K562 (cell line): Measurements from ENCODE around the gene GRM5. TPM values are rescaled to one million over a fixed set of nuclear protein-coding genes. Genes with fewer than 3 reads are reported as not detected.
A peak's percentile ranks its signal among the peaks of the same experiment; 100 is the strongest.

ENCODE experiments used
- ATAC-seq: fragments of 200-7000 bp; cut with Tn5 transposase; 3 replicates; pipeline ENCODE4 v1.9.1; 2020; ENCODE audit warnings: moderate library complexity
- BruUV-seq: library from RNA; stranded (reverse); fragments of 400-500 nt; replicated peaks from 2 replicates; lab custom pipeline; 2021; lab: Mats Ljungman, UMichigan
- CTCF ChIA-PET: fragments of 300-600 bp; formaldehyde crosslinking; extraction: SDS; loops from one replicate; lab custom pipeline; 2021; ENCODE audit warnings: low intra/inter-chr PET ratio; lab: Yijun Ruan, JAX
- POLR2A ChIA-PET: fragments of 300-600, 350-650 bp; sonication (Branson Sonifier 250); formaldehyde crosslinking; extraction: SDS; loops from one replicate; lab custom pipeline; 2021; ENCODE audit warnings: antibody characterized with exemption, inconsistent platforms; lab: Yijun Ruan, JAX
- DNase-seq, 4 experiments: peaks; one replicate each; pipeline versions ENCODE4 v3.0.0 to v3.0.0-alpha.2; 2011 to 2018; ENCODE audit warnings: low spot score in 3 of 4, mixed read lengths in 3 of 4; ENCODE audit errors: extremely low read depth in 1 of 4
- FAIRE-seq: peaks from 2 replicates; lab custom pipeline; 2011; peaks lifted over from hg19 to GRCh38; lab: Jason Lieb, UNC
- H2AFZ ChIP-seq: 2 replicates; pipeline ENCODE4 v1.6.0; 2011; ENCODE audit warnings: low read depth, low read length, control low read depth, inconsistent platforms
- H3K27ac ChIP-seq: fragments of 200-600 bp; 3 replicates; pipeline ENCODE4 v1.8.0; 2011; ENCODE audit warnings: low read depth, mild to moderate bottlenecking, control low read depth, inconsistent platforms, low read length, moderate library complexity, mixed read lengths; ENCODE audit errors: extremely low read depth
- H3K27me3 ChIP-seq, 2 experiments: fragments of 300-600 bp in 1 of 2; 2 replicates in 1 of 2; 3 replicates in 1 of 2; pipeline versions ENCODE4 v1.6.0 to v1.8.0; 2011; ENCODE audit warnings: inconsistent platforms in 2 of 2, low read length in 2 of 2, mild to moderate bottlenecking in 1 of 2, mixed read lengths in 1 of 2, moderate library complexity in 1 of 2; ENCODE audit not compliant: control insufficient read depth in 2 of 2, insufficient read depth in 2 of 2
- H3K36me3 ChIP-seq: fragments of 300-600 bp; 3 replicates; pipeline ENCODE4 v1.8.0; 2011; ENCODE audit warnings: mild to moderate bottlenecking, low read length, inconsistent platforms; ENCODE audit not compliant: control insufficient read depth, insufficient read depth
- H3K4me1 ChIP-seq, 2 experiments: fragments of 200-600 bp in 1 of 2; replicated peaks in 1 of 2; 2 replicates in 1 of 2; 3 replicates in 1 of 2; pipeline versions ENCODE4 v1.5.1 to v1.8.0; 2011; ENCODE audit warnings: inconsistent platforms in 2 of 2, low read length in 2 of 2, mild to moderate bottlenecking in 1 of 2, mixed read lengths in 1 of 2, moderate library complexity in 1 of 2; ENCODE audit not compliant: control insufficient read depth in 2 of 2, insufficient read depth in 2 of 2
- H3K4me2 ChIP-seq: 2 replicates; pipeline ENCODE4 v1.6.1; 2011; ENCODE audit warnings: low read length, control low read depth, inconsistent platforms, mixed read lengths; ENCODE audit not compliant: insufficient read depth
- H3K4me3 ChIP-seq: fragments of 200-600 bp; sonication (generic), shearing (Covaris generic); 2 replicates; pipeline ENCODE4 v1.5.1; 2016; ENCODE audit warnings: control low read depth, inconsistent platforms
- H3K79me2 ChIP-seq: fragments of 200-600 bp; 3 replicates; pipeline ENCODE4 v1.8.0; 2011; ENCODE audit warnings: low read length, inconsistent platforms; ENCODE audit not compliant: control insufficient read depth, insufficient read depth
- H3K9ac ChIP-seq, 2 experiments: 2 replicates each; pipeline versions ENCODE4 v1.6.0 to v1.6.1; 2011; ENCODE audit warnings: low read depth in 2 of 2, low read length in 2 of 2, control low read depth in 1 of 2, inconsistent platforms in 1 of 2, mild to moderate bottlenecking in 1 of 2, mixed read lengths in 1 of 2; ENCODE audit not compliant: insufficient read depth in 1 of 2
- H3K9me1 ChIP-seq: one replicate; pipeline ENCODE4 v1.6.0; 2011; ENCODE audit warnings: inconsistent platforms, mild to moderate bottlenecking, low read length, moderate library complexity; ENCODE audit not compliant: control insufficient read depth, insufficient read depth
- H3K9me3 ChIP-seq: replicated peaks from 2 replicates; pipeline ENCODE4 v1.5.1; 2011; ENCODE audit warnings: low read depth, low read length, inconsistent platforms; ENCODE audit not compliant: control insufficient read depth, insufficient read depth
- H4K20me1 ChIP-seq: replicated peaks from 2 replicates; pipeline ENCODE4 v1.6.1; 2011; ENCODE audit warnings: low read length, inconsistent platforms, mixed read lengths; ENCODE audit not compliant: control insufficient read depth, insufficient read depth
- CXXC5 ChIP-seq: fragments of 250-450 bp; sonication (Bioruptor Pico); IDR thresholded peaks from 2 replicates; pipeline ENCODE4 v1.8.0; 2022; ENCODE audit warnings: inconsistent platforms, mild to moderate bottlenecking, moderate library complexity
- SMARCA5 ChIP-seq: fragments of 450-650 bp; IDR thresholded peaks from 2 replicates; pipeline ENCODE4 v1.6.1; 2016
- ZNF121 ChIP-seq: sonication (generic); formaldehyde crosslinking; conservative IDR thresholded peaks from 2 replicates; pipeline ENCODE4 v1.8.0; 2022; ENCODE audit warnings: missing genetic modification reagents
- ZNF347 ChIP-seq: fragments of 450-650 bp; formaldehyde crosslinking; IDR thresholded peaks from 2 replicates; pipeline ENCODE4 v1.4.0; 2020; ENCODE audit warnings: low read depth, mild to moderate bottlenecking, moderate library complexity
- ZNF77 ChIP-seq: fragments of 250-450 bp; sonication (Bioruptor Pico); IDR thresholded peaks from 2 replicates; pipeline ENCODE4 v1.5.0; 2020
- WGBS: fragments of 100-300 bp; shearing (Covaris generic); methylation state at CpG from one replicate; pipeline ENCODE4 v1.1.6; 2016; ENCODE audit warnings: low coverage, mixed read lengths; ENCODE audit not compliant: insufficient coverage; ENCODE audit errors: missing lambda C conversion rate; 5-methylcytosine and 5-hydroxymethylcytosine counted together
- in situ Hi-C: fragments of 300-500 bp; cut with MboI; formaldehyde crosslinking; loops from 4 replicates; pipeline ENCODE4 v1.15.0; 2018; ENCODE audit warnings: inconsistent platforms, mixed read lengths
- intact Hi-C: fragments of 100-400 bp; cut with micrococcal nuclease; formaldehyde crosslinking; loops from 2 replicates; pipeline ENCODE4 v1.14.2; 2022
- polyA plus RNA-seq, 8 experiments: library from polyadenylated mRNA; depleted of rRNA in 4 of 8; stranded (reverse) in 5 of 8; unstranded in 3 of 8; fragments of >200 nt; fragmentation: Nextera tagmentation in 2 of 8; fragmentation: Illumina TruSeq in 1 of 8; extraction: Ambion mirVana in 2 of 8; extraction: Trizol in 1 of 8; gene quantifications; 2 replicates each; pipeline versions ENCODE4 v1.2.1 to v1.2.3, GENCODE V29; 2011 to 2014; ENCODE audit warnings: inconsistent platforms in 1 of 8, missing spikeins in 1 of 8
- total RNA-seq, 7 experiments: library from RNA; depleted of rRNA in 6 of 7; stranded (reverse); fragments of >200 nt in 6 of 7; fragmentation: Illumina TruSeq in 2 of 7; extraction: Trizol in 2 of 7; gene quantifications; 2 replicates each; pipeline versions ENCODE4 v1.2.1 to v1.2.3, GENCODE V29; 2011 to 2021; ENCODE audit warnings: low replicate concordance in 1 of 7
- TF ChIP-seq, protein P1 (sequence below): IDR thresholded peaks from 2 replicates; pipeline ENCODE4 v1.6.1; 2011; ENCODE audit warnings: borderline replicate concordance, low read depth, mild to moderate bottlenecking, moderate library complexity, low read length; ENCODE audit not compliant: insufficient read depth, poor library complexity, severe bottlenecking
- TF ChIP-seq, protein P2 (sequence below), 2 experiments: fragments of 450-650 bp; formaldehyde crosslinking in 1 of 2; IDR thresholded peaks; 2 replicates each; pipeline versions ENCODE4 v1.4.0 to v1.6.1; 2014 to 2020; ENCODE audit warnings: mild to moderate bottlenecking in 2 of 2, borderline replicate concordance in 1 of 2, low read depth in 1 of 2
- TF ChIP-seq, protein P3 (sequence below), 3 experiments: IDR thresholded peaks in 2 of 3; conservative IDR thresholded peaks in 1 of 3; 2 replicates each; pipeline ENCODE4 v1.5.1; 2011 to 2012; ENCODE audit warnings: low read length in 3 of 3, mild to moderate bottlenecking in 3 of 3, control low read depth in 2 of 3, improper control_type of control experiment in 1 of 3, inconsistent platforms in 1 of 3, low read depth in 1 of 3, mixed read lengths in 1 of 3, moderate library complexity in 1 of 3; ENCODE audit not compliant: insufficient read depth in 2 of 3

Gene GRM5
- total and polyA plus RNA-seq, 9 of the 15 experiments (the other 6 are each of a cell fraction or from before 2014, with no cell fraction given): not detected

DNA sequence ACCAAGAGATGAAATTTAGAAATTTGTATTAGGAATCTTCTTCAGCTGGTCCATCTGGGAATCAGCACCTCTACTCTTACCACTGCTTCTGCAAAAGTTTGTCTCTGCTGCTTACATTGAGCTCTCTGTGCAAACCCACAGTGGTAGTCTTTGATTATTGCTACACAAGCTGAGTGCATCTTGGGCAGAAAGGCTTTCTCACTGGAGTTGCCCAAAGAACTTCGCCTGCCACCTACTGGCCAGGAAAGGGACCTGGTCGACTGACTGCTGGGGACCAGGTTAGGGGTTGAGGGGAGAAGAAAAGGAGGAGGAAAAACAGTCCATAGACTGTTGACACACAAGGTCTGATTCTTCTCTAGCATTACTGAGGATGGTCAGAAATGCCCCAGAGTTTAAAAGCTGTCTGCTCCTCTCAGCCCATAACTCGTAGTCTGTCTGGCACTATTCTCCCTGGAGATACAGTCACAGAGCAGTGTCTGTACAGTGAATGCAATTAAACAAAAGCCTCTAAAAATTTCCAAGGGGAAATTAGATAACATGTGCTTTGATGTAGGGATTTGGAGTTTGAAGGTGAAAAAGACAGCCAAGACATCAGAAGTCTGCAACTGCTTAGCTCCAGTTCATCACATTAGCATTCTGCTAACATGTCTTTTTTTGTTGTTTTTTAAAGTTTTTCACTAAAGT is 513.3 kb downstream of the GRM5 start:
- DNase-seq: peak; percentile 59 to 65 (median 62)
- Histone ChIP-seq H4K20me1 (no peaks in the 10 kb centered on the region), H3K4me1 (no peaks in the 10 kb centered on the region), H3K36me3 (no peaks in the 10 kb centered on the region), H3K4me3 (no peak overlapping the region), H3K4me2 (no peak overlapping the region), H3K79me2 (no peaks in the 10 kb centered on the region), H2AFZ (no peak overlapping the region), H3K27ac (no peak overlapping the region), H3K27me3 (no peaks in the 10 kb centered on the region), H3K9me1 (no peaks in the 10 kb centered on the region), H3K9me3 (no peaks in the 10 kb centered on the region), H3K9ac (no peak overlapping the region)
- ATAC-seq: peak; percentile 96
- POLR2A ChIA-PET: no interaction called here
- CTCF ChIA-PET: interaction anchor here (1.1 kb wide), 1 partner anchor 1200 kb away, joined by 4 read pairs; no protein-coding TSS in a partner anchor
- peak; percentile 88 for FAIRE-seq
- BruUV-seq: no TSS peak
- in situ Hi-C loops (no loop called here), intact Hi-C loops (no loop called here)
- 3% methylated on average over 3 of the region's 3 CpGs for WGBS
- no peak for TF ChIP-seq ZNF121 (CRISPR knock-in tag)
- TF ChIP-seq, protein P1, sequence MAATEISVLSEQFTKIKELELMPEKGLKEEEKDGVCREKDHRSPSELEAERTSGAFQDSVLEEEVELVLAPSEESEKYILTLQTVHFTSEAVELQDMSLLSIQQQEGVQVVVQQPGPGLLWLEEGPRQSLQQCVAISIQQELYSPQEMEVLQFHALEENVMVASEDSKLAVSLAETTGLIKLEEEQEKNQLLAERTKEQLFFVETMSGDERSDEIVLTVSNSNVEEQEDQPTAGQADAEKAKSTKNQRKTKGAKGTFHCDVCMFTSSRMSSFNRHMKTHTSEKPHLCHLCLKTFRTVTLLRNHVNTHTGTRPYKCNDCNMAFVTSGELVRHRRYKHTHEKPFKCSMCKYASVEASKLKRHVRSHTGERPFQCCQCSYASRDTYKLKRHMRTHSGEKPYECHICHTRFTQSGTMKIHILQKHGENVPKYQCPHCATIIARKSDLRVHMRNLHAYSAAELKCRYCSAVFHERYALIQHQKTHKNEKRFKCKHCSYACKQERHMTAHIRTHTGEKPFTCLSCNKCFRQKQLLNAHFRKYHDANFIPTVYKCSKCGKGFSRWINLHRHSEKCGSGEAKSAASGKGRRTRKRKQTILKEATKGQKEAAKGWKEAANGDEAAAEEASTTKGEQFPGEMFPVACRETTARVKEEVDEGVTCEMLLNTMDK: peak; percentile 21
- TF ChIP-seq, protein P2, sequence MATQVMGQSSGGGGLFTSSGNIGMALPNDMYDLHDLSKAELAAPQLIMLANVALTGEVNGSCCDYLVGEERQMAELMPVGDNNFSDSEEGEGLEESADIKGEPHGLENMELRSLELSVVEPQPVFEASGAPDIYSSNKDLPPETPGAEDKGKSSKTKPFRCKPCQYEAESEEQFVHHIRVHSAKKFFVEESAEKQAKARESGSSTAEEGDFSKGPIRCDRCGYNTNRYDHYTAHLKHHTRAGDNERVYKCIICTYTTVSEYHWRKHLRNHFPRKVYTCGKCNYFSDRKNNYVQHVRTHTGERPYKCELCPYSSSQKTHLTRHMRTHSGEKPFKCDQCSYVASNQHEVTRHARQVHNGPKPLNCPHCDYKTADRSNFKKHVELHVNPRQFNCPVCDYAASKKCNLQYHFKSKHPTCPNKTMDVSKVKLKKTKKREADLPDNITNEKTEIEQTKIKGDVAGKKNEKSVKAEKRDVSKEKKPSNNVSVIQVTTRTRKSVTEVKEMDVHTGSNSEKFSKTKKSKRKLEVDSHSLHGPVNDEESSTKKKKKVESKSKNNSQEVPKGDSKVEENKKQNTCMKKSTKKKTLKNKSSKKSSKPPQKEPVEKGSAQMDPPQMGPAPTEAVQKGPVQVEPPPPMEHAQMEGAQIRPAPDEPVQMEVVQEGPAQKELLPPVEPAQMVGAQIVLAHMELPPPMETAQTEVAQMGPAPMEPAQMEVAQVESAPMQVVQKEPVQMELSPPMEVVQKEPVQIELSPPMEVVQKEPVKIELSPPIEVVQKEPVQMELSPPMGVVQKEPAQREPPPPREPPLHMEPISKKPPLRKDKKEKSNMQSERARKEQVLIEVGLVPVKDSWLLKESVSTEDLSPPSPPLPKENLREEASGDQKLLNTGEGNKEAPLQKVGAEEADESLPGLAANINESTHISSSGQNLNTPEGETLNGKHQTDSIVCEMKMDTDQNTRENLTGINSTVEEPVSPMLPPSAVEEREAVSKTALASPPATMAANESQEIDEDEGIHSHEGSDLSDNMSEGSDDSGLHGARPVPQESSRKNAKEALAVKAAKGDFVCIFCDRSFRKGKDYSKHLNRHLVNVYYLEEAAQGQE (IDR thresholded peaks at IDR 0.05; ENCODE audit: borderline replicate concordance): peak; percentile 43; the same call in 1 of the 2 replicates
- TF ChIP-seq, protein P2 (CRISPR knock-in tag; IDR thresholded peaks at IDR 0.05; ENCODE audit: low read depth): no peak
- no peak for TF ChIP-seq ZNF77 (CRISPR knock-in tag)
- no peak for TF ChIP-seq CXXC5 (CRISPR knock-in tag)
- no peak for TF ChIP-seq SMARCA5
- TF ChIP-seq, protein P3, sequence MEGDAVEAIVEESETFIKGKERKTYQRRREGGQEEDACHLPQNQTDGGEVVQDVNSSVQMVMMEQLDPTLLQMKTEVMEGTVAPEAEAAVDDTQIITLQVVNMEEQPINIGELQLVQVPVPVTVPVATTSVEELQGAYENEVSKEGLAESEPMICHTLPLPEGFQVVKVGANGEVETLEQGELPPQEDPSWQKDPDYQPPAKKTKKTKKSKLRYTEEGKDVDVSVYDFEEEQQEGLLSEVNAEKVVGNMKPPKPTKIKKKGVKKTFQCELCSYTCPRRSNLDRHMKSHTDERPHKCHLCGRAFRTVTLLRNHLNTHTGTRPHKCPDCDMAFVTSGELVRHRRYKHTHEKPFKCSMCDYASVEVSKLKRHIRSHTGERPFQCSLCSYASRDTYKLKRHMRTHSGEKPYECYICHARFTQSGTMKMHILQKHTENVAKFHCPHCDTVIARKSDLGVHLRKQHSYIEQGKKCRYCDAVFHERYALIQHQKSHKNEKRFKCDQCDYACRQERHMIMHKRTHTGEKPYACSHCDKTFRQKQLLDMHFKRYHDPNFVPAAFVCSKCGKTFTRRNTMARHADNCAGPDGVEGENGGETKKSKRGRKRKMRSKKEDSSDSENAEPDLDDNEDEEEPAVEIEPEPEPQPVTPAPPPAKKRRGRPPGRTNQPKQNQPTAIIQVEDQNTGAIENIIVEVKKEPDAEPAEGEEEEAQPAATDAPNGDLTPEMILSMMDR (IDR thresholded peaks at IDR 0.05 in 2 of 3, conservative IDR thresholded peaks at IDR 0.05 in 1 of 3; ENCODE audit: insufficient read depth in 2 of 3, low read depth in 1 of 3, low read length in 3 of 3): peak; percentile 71 to 82 (median 72)
- TF ChIP-seq ZNF347 (CRISPR knock-in tag): no peak
